SU-DHL-6 (cell line): ENCODE data around the gene KCNF1.

Experiments used
- H2AFZ ChIP-seq: fragments of 200-600 bp; sonication (generic); 2 replicates; pipeline ENCODE4 v1.6.1; 2014; ENCODE audit warnings: low read depth, mild to moderate bottlenecking, moderate library complexity, mixed read lengths, antibody characterized with exemption, low read length; ENCODE audit not compliant: severe bottlenecking
- H3F3A ChIP-seq: fragments of 200-600 bp; shearing (Covaris generic); 2 replicates; pipeline ENCODE4 v1.6.0; 2016; ENCODE audit warnings: antibody characterized with exemption, mild to moderate bottlenecking; ENCODE audit not compliant: insufficient read depth
- H3K27ac ChIP-seq: fragments of 200-600 bp; sonication (generic); 2 replicates; pipeline ENCODE4 v1.5.1; 2016; ENCODE audit warnings: low read depth, mild to moderate bottlenecking, low read length, moderate library complexity, mixed read lengths
- H3K27me3 ChIP-seq: fragments of 200-600 bp; sonication (generic), shearing (Covaris generic); 2 replicates; pipeline ENCODE4 v1.6.0; 2014; ENCODE audit warnings: mild to moderate bottlenecking, low read length
- H3K36me3 ChIP-seq: fragments of 200-600 bp; sonication (generic); 2 replicates; pipeline ENCODE4 v1.6.1; 2014; ENCODE audit warnings: mild to moderate bottlenecking, low read length, mixed read lengths
- H3K4me2 ChIP-seq: fragments of 300-600, 200-600 bp; shearing (Covaris generic), sonication (generic); 2 replicates; pipeline ENCODE4 v1.6.0; 2014; ENCODE audit warnings: low read length, low read depth, mild to moderate bottlenecking; ENCODE audit not compliant: poor library complexity, severe bottlenecking
- H3K4me3 ChIP-seq: fragments of 200-600 bp; sonication (generic); 2 replicates; pipeline ENCODE4 v1.5.1; 2014; ENCODE audit warnings: antibody characterized with exemption, low read length, mild to moderate bottlenecking, mixed read lengths; ENCODE audit not compliant: insufficient read depth, poor library complexity, severe bottlenecking
- H3K79me2 ChIP-seq: fragments of 200-600 bp; sonication (generic); 2 replicates; pipeline ENCODE4 v1.6.1; 2014; ENCODE audit warnings: mild to moderate bottlenecking, low read length, moderate library complexity; ENCODE audit not compliant: insufficient read depth
- H3K9ac ChIP-seq: fragments of 200-600 bp; sonication (generic); 2 replicates; pipeline ENCODE4 v1.7.0; 2014; ENCODE audit warnings: mild to moderate bottlenecking, low read length
- H3K9me2 ChIP-seq: fragments of 200-600 bp; sonication (generic); replicated peaks from 2 replicates; pipeline ENCODE4 v1.6.1; 2014; ENCODE audit warnings: low read length; ENCODE audit not compliant: insufficient read depth
- H3K9me3 ChIP-seq: fragments of 200-600 bp; sonication (generic); 2 replicates; pipeline ENCODE4 v1.6.1; 2014; ENCODE audit warnings: low read length, mixed read lengths; ENCODE audit not compliant: insufficient read depth
- H4K20me1 ChIP-seq: fragments of 200-600 bp; sonication (generic); 2 replicates; pipeline ENCODE4 v1.6.1; 2014; ENCODE audit warnings: low read depth, mild to moderate bottlenecking, antibody characterized with exemption, low read length, moderate library complexity, mixed read lengths
- EZH2phosphoT487 ChIP-seq: fragments of 200-600 bp; sonication (generic), shearing (Covaris generic); conservative IDR thresholded peaks from 2 replicates; pipeline ENCODE4 v1.6.1; 2018; ENCODE audit warnings: mild to moderate bottlenecking, antibody characterized with exemption, low read length, moderate library complexity, mixed read lengths
- TF ChIP-seq, protein P1 (sequence below): fragments of 200-600 bp; sonication (generic); IDR thresholded peaks from one replicate; pipeline ENCODE4 v1.5.1; 2017; ENCODE audit warnings: antibody characterized with exemption, mild to moderate bottlenecking, low read length, moderate library complexity; ENCODE audit not compliant: insufficient read depth, poor library complexity, severe bottlenecking

Gene KCNF1

DNA sequence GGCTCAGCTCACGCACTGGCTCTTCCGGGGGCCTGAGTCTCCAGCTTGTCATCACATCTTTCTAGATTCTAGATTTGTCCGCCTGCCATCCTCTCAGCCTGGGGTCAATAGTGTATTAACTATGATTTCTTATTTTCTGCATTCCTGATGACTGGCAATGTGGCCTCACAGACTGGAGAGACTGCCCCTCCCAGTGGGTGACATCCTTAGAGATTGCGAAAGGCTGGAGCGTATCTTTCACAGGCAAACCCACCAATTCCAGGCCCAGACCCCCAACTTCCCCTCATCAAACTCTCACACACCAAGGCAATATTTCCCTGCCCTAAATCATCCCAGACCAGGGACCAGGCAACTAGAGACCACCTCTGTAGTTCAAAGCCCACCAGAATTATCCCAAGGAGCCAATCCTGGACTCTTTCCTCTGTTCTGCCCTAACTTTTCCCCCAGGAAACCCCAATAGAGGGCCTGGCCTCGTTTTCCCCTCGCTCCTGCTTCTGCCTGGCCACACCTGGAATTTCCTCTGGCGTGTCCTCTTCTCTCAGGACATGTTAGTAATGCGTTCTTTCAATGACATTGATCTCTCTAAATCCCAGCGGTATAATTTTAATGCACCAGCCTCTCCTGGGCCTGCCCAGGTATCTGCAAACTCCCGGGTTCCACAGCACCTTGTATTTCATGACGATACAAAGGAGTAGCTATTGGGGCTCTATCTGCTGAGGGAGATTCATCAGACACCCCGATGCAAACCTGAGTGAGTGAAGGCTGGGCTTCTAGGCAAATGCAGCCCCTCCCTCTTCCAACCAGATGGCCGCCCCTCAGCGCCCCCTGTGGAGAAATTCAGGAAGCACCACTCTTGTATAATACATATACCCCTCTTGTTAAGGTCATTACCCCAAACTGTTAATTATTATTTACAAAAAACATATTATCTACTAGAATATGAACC lies 2.4 kb upstream of the KCNF1 start:
- Histone ChIP-seq H3K4me3 (no peak overlapping the region), H2AFZ (no peak overlapping the region), H3K9me3 (no peaks in the 10 kb centered on the region), H3K79me2 (no peaks in the 10 kb centered on the region), H3K9ac (no peak overlapping the region), H3K9me2 (no peaks in the 10 kb centered on the region), H3K27me3 (no peaks in the 10 kb centered on the region), H4K20me1 (no peaks in the 10 kb centered on the region), H3F3A (no peaks in the 10 kb centered on the region), H3K4me2 (no peak overlapping the region), H3K27ac (no peak overlapping the region), H3K36me3 (no peaks in the 10 kb centered on the region)
- TF ChIP-seq, protein P1, sequence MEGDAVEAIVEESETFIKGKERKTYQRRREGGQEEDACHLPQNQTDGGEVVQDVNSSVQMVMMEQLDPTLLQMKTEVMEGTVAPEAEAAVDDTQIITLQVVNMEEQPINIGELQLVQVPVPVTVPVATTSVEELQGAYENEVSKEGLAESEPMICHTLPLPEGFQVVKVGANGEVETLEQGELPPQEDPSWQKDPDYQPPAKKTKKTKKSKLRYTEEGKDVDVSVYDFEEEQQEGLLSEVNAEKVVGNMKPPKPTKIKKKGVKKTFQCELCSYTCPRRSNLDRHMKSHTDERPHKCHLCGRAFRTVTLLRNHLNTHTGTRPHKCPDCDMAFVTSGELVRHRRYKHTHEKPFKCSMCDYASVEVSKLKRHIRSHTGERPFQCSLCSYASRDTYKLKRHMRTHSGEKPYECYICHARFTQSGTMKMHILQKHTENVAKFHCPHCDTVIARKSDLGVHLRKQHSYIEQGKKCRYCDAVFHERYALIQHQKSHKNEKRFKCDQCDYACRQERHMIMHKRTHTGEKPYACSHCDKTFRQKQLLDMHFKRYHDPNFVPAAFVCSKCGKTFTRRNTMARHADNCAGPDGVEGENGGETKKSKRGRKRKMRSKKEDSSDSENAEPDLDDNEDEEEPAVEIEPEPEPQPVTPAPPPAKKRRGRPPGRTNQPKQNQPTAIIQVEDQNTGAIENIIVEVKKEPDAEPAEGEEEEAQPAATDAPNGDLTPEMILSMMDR = peak; percentile 30
- TF ChIP-seq EZH2phosphoT487 = no peak

DNA sequence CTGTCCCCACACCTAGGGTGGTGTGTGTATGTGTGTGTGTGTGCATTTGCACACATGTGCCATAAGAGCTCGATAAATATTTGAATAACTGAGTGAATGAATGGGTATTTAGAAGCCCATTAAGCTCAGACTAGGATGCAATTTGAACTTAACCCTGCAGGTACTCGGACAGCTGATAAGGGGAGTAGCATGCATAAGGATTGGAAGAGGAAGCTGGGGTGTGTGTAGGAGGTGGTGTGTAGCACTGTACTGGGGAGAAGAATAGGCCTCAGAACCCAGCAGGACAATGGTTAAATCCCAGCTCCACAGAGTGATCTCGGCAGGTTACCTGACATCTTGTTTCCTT lies 1.8 kb upstream of the KCNF1 start:
- Histone ChIP-seq H4K20me1 (no peaks in the 10 kb centered on the region), H3K4me2 (no peak overlapping the region), H3K9ac (no peak overlapping the region), H3F3A (no peaks in the 10 kb centered on the region), H3K4me3 (no peak overlapping the region), H3K9me2 (no peaks in the 10 kb centered on the region), H3K9me3 (no peaks in the 10 kb centered on the region), H3K27ac (no peak overlapping the region), H2AFZ (no peak overlapping the region), H3K79me2 (no peaks in the 10 kb centered on the region), H3K27me3 (no peaks in the 10 kb centered on the region), H3K36me3 (no peaks in the 10 kb centered on the region)
- TF ChIP-seq, protein P1 = no peak
- TF ChIP-seq EZH2phosphoT487 = no peak

DNA sequence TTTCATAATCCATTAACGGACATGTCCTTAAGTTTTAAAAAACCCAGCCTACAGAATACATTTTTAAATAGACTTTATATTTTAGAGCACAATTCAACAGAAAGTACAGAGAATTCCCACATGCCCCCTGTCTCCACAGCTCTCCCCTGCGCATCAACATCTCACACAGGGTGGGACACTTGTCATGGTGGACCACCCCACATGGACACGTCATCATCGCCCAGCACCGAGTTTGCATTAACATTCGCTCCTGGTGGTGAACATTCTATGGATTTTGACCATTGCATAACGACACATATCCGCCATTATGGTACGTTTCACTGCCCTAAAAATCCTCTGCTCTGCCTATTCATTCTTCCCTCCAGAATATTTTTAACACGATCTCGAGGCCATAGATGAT lies 1.1 kb upstream of the KCNF1 start:
- Histone ChIP-seq H4K20me1 (no peaks in the 10 kb centered on the region), H3K9me3 (no peaks in the 10 kb centered on the region), H3K9ac (no peak overlapping the region), H3K4me3 (no peak overlapping the region), H3K27ac (no peak overlapping the region), H3K9me2 (no peaks in the 10 kb centered on the region), H3K36me3 (no peaks in the 10 kb centered on the region), H3K27me3 (no peaks in the 10 kb centered on the region), H3K4me2 (no peak overlapping the region), H3K79me2 (no peaks in the 10 kb centered on the region), H2AFZ (no peak overlapping the region), H3F3A (no peaks in the 10 kb centered on the region)
- no peak for TF ChIP-seq EZH2phosphoT487
- TF ChIP-seq, protein P1 = no peak
